GM12873 (cell line): ENCODE data around the gene IRF2BPL.

Experiments used
- CTCF ChIP-seq: IDR thresholded peaks from 2 replicates; pipeline ENCODE4 v1.5.1; 2012; ENCODE audit warnings: low read depth, mild to moderate bottlenecking, moderate library complexity, low read length, control low read depth; ENCODE audit not compliant: insufficient read depth; ENCODE audit errors: missing control alignments

IRF2BPL gene

DNA sequence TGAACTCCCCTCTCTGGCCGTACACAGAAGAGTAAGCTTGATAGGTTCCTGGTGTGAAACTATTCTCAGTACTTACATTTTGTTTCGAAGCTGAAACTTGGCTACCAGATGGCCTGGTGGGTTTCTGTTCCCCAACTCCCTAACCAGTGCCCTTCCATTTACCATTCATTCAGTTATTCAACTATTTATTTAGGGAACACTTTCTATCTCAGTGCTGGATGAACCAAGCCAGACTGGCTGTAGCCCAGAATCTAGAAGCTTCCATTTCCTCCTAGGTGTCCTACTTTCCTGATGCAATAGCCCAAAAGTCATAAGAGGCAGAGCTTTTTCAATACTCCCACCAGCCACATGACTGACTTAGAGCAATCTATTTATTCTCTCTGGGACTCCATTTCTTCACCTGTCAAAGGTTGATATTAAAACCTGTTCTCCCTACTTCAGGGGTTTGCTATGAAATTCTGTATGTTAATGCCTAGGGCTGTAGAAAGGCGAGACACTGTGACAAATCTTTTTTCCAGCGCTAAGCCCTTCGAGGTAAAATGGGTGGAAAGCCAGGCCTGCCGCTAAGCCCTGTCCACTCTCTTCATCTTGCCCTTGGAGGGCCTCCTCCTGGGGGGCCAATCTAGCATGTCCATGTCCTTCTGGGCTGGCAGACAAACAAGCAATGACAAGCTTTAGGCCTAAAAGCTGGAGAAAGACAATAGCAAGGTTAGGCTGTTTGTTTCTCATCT, 8.1 kb upstream of the IRF2BPL start:
- TF ChIP-seq CTCF, result no peak

GRCh38 chr14:77035267-77035666, 6.8 kb upstream of the IRF2BPL start:
- TF ChIP-seq CTCF, result no peak

GRCh38 chr14:77033622-77034589, 5.4 kb upstream of the IRF2BPL start:
- no peak for TF ChIP-seq CTCF

- no peak for TF ChIP-seq CTCF
Observed at GRCh38 chr14:77032844-77033621, 4.5 kb upstream of the IRF2BPL start.

- TF ChIP-seq CTCF, result no peak
Observed at GRCh38 chr14:77032491-77032843, 4.0 kb upstream of the IRF2BPL start.

DNA sequence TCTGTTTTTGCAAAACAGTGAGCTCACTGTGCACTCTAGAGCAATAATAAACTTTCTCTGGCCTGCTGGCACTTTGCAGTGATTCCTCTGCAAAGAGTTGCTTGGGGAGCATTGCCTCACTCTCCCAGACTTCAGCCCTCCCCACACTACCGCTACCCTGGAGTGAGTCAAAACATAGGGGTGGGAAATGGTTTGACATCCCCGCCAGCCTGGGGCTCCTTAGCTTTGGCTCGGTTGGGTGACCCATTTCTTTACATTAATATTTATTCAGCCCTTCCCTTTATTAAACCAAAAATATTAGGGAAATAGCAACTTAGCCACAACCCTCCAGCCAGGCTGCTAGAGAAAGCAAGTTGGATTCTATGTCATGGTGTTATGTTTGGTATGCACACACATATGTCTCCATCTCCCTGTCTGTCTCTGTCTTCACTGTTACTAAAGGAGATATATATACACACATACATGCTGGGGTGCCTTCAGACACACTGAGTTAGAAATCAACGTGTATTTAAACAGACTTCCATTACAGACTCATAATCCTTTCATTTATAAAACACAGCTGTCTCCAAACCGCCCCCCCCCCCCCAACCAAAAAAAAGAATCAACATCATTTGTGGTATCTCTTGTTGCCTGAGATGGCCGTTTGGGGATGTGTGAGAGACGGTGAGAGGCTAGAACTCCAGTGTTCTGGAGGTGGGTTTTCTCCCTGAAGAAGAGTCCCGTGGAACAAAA, 3.4 kb upstream of the IRF2BPL start:
- TF ChIP-seq CTCF, result no peak
